NB4 (cell line): ENCODE data around the gene ANKS4B.

Source experiments
- CTCF ChIP-seq: IDR thresholded peaks from one replicate; pipeline ENCODE4 v1.5.1; 2012; ENCODE audit warnings: low read depth, low read length
- MYC ChIP-seq: IDR thresholded peaks from 2 replicates; pipeline ENCODE4 v1.6.1; 2011; ENCODE audit warnings: low read depth, low read length
- POLR2A ChIP-seq: IDR thresholded peaks from 2 replicates; pipeline ENCODE4 v1.6.1; 2011; ENCODE audit warnings: mild to moderate bottlenecking; ENCODE audit not compliant: insufficient read length; ENCODE audit errors: extremely low read depth

GRCh38 chr16:21265104-21265837, 31.8 kb downstream of the ANKS4B start:
- TF ChIP-seq CTCF (no peak), POLR2A (no peak), MYC (no peak)
